SK-N-SH treated with all-trans-retinoic acid at 6 μM for 48 hours (cell line): Measurements from ENCODE around the gene TTC28.

Source experiments
- ARNTL ChIP-seq: fragments of 450-650 bp; formaldehyde crosslinking; IDR thresholded peaks from 2 replicates; pipeline ENCODE4 v1.5.0; 2020; ENCODE audit warnings: low read depth, mild to moderate bottlenecking, moderate library complexity, borderline replicate concordance
- CREB5 ChIP-seq: fragments of 250-450 bp; sonication (Bioruptor Pico); IDR thresholded peaks from 2 replicates; pipeline ENCODE4 v1.5.1; 2020; ENCODE audit warnings: low read depth, mild to moderate bottlenecking, moderate library complexity
- TF ChIP-seq, protein P1 (sequence below): fragments of 250-450 bp; sonication (Bioruptor Pico); IDR thresholded peaks from 2 replicates; pipeline ENCODE4 v1.8.0; 2020; ENCODE audit warnings: mild to moderate bottlenecking, moderate library complexity, borderline replicate concordance

- TF ChIP-seq CREB5, result no peak
- TF ChIP-seq, protein P1, sequence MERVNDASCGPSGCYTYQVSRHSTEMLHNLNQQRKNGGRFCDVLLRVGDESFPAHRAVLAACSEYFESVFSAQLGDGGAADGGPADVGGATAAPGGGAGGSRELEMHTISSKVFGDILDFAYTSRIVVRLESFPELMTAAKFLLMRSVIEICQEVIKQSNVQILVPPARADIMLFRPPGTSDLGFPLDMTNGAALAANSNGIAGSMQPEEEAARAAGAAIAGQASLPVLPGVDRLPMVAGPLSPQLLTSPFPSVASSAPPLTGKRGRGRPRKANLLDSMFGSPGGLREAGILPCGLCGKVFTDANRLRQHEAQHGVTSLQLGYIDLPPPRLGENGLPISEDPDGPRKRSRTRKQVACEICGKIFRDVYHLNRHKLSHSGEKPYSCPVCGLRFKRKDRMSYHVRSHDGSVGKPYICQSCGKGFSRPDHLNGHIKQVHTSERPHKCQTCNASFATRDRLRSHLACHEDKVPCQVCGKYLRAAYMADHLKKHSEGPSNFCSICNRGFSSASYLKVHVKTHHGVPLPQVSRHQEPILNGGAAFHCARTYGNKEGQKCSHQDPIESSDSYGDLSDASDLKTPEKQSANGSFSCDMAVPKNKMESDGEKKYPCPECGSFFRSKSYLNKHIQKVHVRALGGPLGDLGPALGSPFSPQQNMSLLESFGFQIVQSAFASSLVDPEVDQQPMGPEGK (CRISPR knock-in tag), result no peak
- no peak for TF ChIP-seq ARNTL
Observed at GRCh38 chr22:28514321-28514821, 165.3 kb downstream of the TTC28 start.
